SK-N-MC (cell line): ENCODE data around the gene SLC51A.
"Not testable (repeated sequence)": the region's sequence is repeated elsewhere in the genome, so short reads cannot be mapped to it uniquely, and the experiment has no call there.

ENCODE experiments used
- DNase-seq: peaks from one replicate; pipeline ENCODE4 v3.0.0-alpha.2; 2011; ENCODE audit warnings: low read depth, low spot score
- H3K27ac ChIP-seq: fragments of 200-600 bp; sonication (generic); 2 replicates; pipeline ENCODE4 v1.5.1; 2016; ENCODE audit warnings: mixed run types
- H3K36me3 ChIP-seq: fragments of 200-600 bp; sonication (generic); 2 replicates; pipeline ENCODE4 v1.6.1; 2017; ENCODE audit warnings: antibody characterized with exemption, low read length, mixed read lengths; ENCODE audit not compliant: insufficient read depth
- H3K4me3 ChIP-seq: fragments of 200-600 bp; sonication (generic); 2 replicates; pipeline ENCODE4 v1.5.1; 2016
- H3K9ac ChIP-seq: fragments of 200-600 bp; sonication (generic); 2 replicates; pipeline ENCODE4 v1.8.0; 2017; ENCODE audit warnings: mixed run types, mixed read lengths; ENCODE audit not compliant: insufficient read length
- H3K9me3 ChIP-seq: fragments of 200-600 bp; sonication (generic); 2 replicates; pipeline ENCODE4 v1.6.1; 2017; ENCODE audit warnings: low read depth, mild to moderate bottlenecking, antibody characterized with exemption, low read length, moderate library complexity, mixed read lengths
- EZH2 ChIP-seq: fragments of 200-600 bp; sonication (generic); IDR thresholded peaks from one replicate; pipeline ENCODE4 v1.6.1; 2017; ENCODE audit warnings: antibody characterized with exemption
- FOXP2 ChIP-seq: optimal IDR thresholded peaks from 2 replicates; pipeline ENCODE3; 2011; ENCODE audit warnings: mild to moderate bottlenecking, moderate library complexity; ENCODE audit not compliant: insufficient read depth; ENCODE audit errors: extremely low read length, control extremely low read depth
- POLR2AphosphoS5 ChIP-seq: IDR thresholded peaks from 2 replicates; pipeline ENCODE4 v1.6.1; 2012; ENCODE audit warnings: mild to moderate bottlenecking, low read depth, low read length, borderline replicate concordance

The SLC51A gene

GRCh38 chr3:196178993-196179379 lies 37.3 kb upstream of the SLC51A start:
- DNase-seq, result no peak
- no peaks in the 10 kb centered on the region for H3K9me3 ChIP-seq
- no peaks in the 10 kb centered on the region for H3K36me3 ChIP-seq
- no peak overlapping the region for H3K9ac ChIP-seq
- no peak overlapping the region for H3K4me3 ChIP-seq
- TF ChIP-seq FOXP2 (no peak), EZH2 (no peak), POLR2AphosphoS5 (no peak)
- no peak overlapping the region for H3K27ac ChIP-seq

DNA sequence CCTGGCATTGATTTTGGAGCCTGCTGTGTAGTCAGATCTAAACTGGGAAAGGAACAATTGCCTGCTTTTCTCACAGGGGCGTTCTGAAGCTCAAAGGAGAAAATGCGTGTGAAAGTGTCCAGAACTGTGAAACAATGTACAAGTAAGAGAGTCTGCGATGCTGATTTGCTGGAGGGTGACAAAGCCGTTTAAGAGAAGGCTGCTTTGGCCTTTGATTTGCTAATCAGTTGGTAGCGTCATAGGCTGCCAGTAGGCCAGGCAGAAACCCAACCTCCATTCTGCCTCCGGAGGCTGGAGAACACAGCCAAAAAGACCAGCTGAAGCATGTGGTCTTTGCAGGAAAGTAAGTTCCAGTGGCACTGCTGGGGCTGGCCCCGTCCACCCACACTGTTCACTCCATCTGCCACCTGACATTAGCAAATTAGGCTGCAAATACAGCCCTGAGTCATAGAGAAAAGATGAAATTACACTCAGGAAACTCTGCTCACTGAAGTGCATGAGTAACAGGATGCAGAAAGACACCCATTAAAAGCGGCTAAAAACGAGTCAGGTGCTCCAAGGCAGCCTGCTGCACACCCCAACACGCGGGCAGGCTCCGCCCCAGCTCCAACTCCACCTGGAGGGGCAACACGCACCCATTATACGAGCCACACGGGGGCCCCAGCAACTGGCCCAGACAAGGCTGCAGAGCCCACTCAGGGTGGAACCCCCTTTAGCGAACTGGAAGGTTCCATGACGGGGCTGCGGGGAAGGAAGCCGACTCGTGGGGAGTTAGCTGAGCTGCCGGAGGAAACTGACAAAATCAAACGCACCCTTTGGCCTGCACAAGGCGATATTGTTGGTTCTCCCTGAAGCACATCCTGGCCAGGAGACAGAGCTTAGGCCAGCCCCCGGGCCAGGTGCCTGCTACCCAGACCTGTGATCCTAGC lies 36.7 kb upstream of the SLC51A start:
- no peak overlapping the region for H3K27ac ChIP-seq
- TF ChIP-seq FOXP2 (no peak), POLR2AphosphoS5 (no peak), EZH2 (no peak)
- H3K9me3 ChIP-seq, result no peaks in the 10 kb centered on the region
- H3K4me3 ChIP-seq, result no peak overlapping the region
- DNase-seq, result no peak
- H3K9ac ChIP-seq, result no peak overlapping the region
- H3K36me3 ChIP-seq, result no peaks in the 10 kb centered on the region

GRCh38 chr3:196180346-196180745 lies 36.0 kb upstream of the SLC51A start:
- no peak overlapping the region for H3K27ac ChIP-seq

GRCh38 chr3:196181127-196181546 lies 35.2 kb upstream of the SLC51A start:
- Histone ChIP-seq H3K4me3 (no peak overlapping the region), H3K9ac (no peak overlapping the region), H3K27ac (no peak overlapping the region), H3K36me3 (no peaks in the 10 kb centered on the region), H3K9me3 (no peaks in the 10 kb centered on the region)
- DNase-seq, result no peak
- TF ChIP-seq POLR2AphosphoS5, result no peak
- TF ChIP-seq FOXP2, result no peak
- no peak for TF ChIP-seq EZH2

More at GRCh38 chr3:196180346-196180745, 36.0 kb upstream of the SLC51A start:
- Histone ChIP-seq H3K9me3 (no peaks in the 10 kb centered on the region), H3K9ac (no peak overlapping the region), H3K36me3 (no peaks in the 10 kb centered on the region), H3K4me3 (no peak overlapping the region)
- DNase-seq, result no peak
- no peak for TF ChIP-seq FOXP2
- no peak for TF ChIP-seq EZH2
- no peak for TF ChIP-seq POLR2AphosphoS5

- not testable (repeated sequence) for H3K9ac ChIP-seq, DNase-seq, H3K27ac ChIP-seq, H3K9me3 ChIP-seq, H3K4me3 ChIP-seq, H3K36me3 ChIP-seq
Measured at GRCh38 chr3:196184169-196184432, 32.2 kb upstream of the SLC51A start.

GRCh38 chr3:196184881-196185280 lies 31.5 kb upstream of the SLC51A start:
- H3K9ac ChIP-seq, result no peak overlapping the region
- no peaks in the 10 kb centered on the region for H3K36me3 ChIP-seq
- no peak for TF ChIP-seq EZH2
- TF ChIP-seq POLR2AphosphoS5, result no peak
- TF ChIP-seq FOXP2, result no peak
- no peak overlapping the region for H3K4me3 ChIP-seq
- no peak for DNase-seq
- no peaks in the 10 kb centered on the region for H3K9me3 ChIP-seq
- no peak overlapping the region for H3K27ac ChIP-seq

- H3K9me3 ChIP-seq, result no peaks in the 10 kb centered on the region
- no peak for DNase-seq
- H3K9ac ChIP-seq, result no peak overlapping the region
- H3K27ac ChIP-seq, result no peak overlapping the region
- no peak overlapping the region for H3K4me3 ChIP-seq
- TF ChIP-seq EZH2, result no peak
- no peaks in the 10 kb centered on the region for H3K36me3 ChIP-seq
Measured at GRCh38 chr3:196186651-196187573, 29.4 kb upstream of the SLC51A start.

- no peak for DNase-seq
- Histone ChIP-seq H3K4me3 (no peak overlapping the region), H3K9ac (no peak overlapping the region), H3K9me3 (no peaks in the 10 kb centered on the region), H3K36me3 (no peaks in the 10 kb centered on the region), H3K27ac (no peak overlapping the region)
- TF ChIP-seq EZH2 (no peak), POLR2AphosphoS5 (no peak), FOXP2 (no peak)
Measured at GRCh38 chr3:196189566-196190347, 26.6 kb upstream of the SLC51A start.
